WI38 (cell line): ENCODE measurements around the gene TRMT10A.

Experiments
- H3K4me3 ChIP-seq: 2 replicates; pipeline ENCODE4 v1.5.1; 2011; ENCODE audit warnings: low read depth, mild to moderate bottlenecking, control low read depth, low read length
- TF ChIP-seq, protein P1 (sequence below): IDR thresholded peaks from 2 replicates; pipeline ENCODE4 v1.5.1; 2012; ENCODE audit warnings: low read depth, mild to moderate bottlenecking, control low read depth, low read length

TRMT10A gene

DNA sequence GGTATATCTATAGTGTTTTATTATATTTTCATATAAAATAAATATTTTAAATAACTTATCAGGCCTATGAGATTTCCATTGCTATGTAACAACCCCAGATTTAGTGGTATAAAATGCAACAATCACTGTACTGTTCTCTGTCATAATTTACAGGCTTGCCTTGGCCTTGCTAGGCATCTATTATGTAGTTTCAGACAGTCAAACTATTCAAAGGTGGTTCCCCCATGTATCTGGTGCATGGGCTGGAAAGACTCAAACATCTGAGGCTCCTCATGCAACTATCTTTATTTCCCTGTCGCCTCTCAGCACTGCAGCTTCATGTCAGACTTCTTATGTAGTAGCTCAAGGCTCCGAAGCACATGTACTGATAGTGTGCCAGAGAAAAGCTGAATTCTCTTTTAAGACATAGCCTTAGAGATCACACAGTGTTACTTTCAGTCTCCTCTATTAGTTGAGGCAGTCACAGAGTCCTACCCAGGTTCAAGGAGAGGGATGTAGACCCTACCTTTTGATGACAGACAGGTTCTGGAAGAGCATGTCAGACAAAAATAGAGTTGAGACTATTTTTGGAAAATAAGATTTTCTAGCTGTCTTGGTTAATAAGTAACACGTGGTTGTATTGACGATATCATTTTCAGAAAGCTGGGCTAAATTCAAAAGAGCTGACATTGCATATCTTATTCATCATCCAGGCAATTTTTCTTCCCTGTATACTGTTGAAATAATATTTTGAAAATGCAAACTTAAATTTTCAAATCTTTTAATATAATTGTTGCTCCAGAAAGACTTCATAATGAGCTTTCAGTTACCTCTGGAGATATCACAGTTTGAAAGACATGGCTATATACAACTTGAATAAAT is 30.2 kb upstream of the TRMT10A start:
- H3K4me3 ChIP-seq = no peak overlapping the region
- TF ChIP-seq, protein P1, sequence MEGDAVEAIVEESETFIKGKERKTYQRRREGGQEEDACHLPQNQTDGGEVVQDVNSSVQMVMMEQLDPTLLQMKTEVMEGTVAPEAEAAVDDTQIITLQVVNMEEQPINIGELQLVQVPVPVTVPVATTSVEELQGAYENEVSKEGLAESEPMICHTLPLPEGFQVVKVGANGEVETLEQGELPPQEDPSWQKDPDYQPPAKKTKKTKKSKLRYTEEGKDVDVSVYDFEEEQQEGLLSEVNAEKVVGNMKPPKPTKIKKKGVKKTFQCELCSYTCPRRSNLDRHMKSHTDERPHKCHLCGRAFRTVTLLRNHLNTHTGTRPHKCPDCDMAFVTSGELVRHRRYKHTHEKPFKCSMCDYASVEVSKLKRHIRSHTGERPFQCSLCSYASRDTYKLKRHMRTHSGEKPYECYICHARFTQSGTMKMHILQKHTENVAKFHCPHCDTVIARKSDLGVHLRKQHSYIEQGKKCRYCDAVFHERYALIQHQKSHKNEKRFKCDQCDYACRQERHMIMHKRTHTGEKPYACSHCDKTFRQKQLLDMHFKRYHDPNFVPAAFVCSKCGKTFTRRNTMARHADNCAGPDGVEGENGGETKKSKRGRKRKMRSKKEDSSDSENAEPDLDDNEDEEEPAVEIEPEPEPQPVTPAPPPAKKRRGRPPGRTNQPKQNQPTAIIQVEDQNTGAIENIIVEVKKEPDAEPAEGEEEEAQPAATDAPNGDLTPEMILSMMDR = no peak

DNA sequence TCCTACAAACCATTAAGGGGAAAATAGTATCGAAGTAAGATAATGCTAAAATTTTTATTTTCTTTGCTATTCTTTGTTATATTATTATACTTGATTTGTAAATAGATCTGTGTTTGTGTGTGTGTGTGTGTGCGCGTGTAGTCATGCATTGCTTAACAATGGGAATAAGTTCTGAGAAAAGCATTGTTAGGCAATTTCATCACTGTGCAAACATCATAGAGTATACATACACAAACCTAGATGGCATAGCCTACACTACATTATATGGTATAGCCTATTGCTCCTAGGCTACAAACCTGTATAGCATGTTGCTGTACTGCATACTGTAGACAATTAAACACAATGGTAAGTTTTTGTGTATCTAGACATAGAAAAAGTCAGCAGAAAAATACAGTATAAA is 27.9 kb upstream of the TRMT10A start:
- H3K4me3 ChIP-seq = no peak overlapping the region
- TF ChIP-seq, protein P1 = no peak

DNA sequence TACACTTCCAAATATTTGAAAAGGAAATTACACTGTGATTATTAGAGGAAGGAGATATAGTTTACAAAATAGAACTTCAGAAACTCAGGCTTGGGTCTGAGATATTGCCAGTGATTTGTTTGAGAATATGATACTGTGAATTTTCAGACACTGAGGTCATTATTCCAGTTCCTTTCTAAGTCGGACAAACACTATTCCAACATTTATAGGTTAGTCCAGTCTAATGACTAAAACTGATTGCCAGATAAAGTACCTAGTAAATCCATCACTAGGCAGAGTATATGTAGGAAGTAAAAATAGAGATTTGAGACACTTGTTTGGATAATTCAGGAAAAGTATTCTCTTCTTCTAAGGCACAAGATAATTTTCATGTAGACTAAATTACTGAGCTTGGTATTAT is 24.0 kb upstream of the TRMT10A start:
- no peak overlapping the region for H3K4me3 ChIP-seq
- TF ChIP-seq, protein P1 = no peak

DNA sequence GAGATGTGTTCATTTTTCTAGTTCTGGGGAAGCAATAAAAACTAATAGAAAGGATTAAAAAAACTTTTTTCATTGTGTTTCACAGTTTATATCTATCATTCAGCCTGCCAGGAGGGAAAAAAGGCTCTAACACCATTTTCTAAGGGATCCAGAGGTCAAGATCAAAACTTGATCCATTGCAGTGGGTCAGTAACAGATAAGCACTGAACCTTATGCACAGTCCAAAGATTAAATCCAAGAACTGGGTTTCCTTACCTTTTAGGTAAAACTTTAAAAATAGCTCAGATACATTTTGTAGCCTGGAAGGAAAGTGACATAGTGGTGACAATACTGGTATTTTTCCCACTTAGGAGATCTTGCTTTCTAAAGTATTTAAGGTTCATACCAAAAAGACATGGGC is 23.5 kb upstream of the TRMT10A start:
- H3K4me3 ChIP-seq = no peak overlapping the region
- TF ChIP-seq, protein P1 = no peak

DNA sequence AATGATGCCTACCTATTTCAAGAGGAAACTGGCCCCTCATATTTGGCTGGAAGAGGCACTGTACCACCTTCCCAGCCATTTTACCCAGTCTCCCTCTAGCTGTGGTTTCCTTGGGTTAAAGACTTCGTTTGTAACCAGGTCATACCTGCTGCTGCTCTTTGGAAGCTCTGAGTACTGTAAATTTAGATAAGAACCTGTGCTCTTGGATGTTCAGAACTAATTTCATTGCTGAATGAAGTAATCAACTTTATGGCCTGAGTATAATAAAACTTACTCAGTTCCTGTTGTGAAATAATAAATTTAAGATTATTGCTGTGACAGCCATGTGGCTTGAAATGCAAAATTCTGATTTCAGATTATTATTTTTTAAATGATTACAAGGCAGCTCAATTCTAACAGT is 23.0 kb upstream of the TRMT10A start:
- TF ChIP-seq, protein P1 = no peak

DNA sequence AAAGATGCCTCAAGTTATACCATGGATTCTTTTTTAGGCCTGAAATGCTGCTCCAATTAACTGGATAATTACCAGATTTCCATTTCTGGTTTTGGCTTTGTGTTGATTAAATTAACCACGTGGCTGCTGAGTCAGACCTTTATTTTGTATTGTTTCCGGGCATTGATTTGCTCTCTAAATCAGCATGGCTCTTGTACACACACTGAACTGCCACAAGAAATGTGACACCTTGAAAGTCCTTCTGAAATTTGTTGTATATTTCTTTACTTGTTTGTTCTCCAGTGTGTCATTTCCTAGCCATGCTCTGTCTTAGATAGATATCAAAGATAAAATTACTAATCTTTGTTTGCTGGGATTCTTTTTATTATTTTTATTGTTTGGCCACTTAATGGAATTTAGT is 22.5 kb upstream of the TRMT10A start:
- TF ChIP-seq, protein P1 = no peak
- no peak overlapping the region for H3K4me3 ChIP-seq

More for the DNA sequence above, 23.0 kb upstream of the TRMT10A start:
- H3K4me3 ChIP-seq = no peak overlapping the region

DNA sequence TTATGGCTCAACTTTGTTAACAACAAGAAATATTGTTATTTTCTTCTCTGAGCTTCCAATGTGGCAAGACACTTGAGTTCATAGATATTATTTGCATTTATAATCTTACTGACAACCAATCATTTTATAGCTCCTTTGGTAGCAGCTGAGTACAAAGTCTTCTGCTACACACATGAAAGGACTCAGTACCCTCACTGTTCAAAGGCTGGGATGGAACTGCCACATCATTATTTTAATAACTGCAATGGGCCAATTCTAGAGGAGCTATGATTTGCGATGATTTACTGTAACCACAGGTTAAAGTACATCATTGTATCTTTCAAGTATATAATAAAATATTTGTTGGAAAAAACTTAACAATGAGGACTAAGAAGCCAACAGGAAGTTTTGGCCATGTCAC is 21.7 kb upstream of the TRMT10A start:
- no peak overlapping the region for H3K4me3 ChIP-seq
- TF ChIP-seq, protein P1 = no peak
